OCI-LY3 (cell line): Measurements from ENCODE around the gene MPRIP.

Source experiments
- H2AFZ ChIP-seq: fragments of 200-600, 300-600 bp; shearing (Covaris generic); 2 replicates; pipeline ENCODE4 v1.6.0; 2014; ENCODE audit warnings: antibody characterized with exemption, low read depth, low read length
- H3K27ac ChIP-seq: fragments of 200-600, 300-600 bp; sonication (generic); 2 replicates; pipeline ENCODE4 v1.5.1; 2014; ENCODE audit warnings: mild to moderate bottlenecking, low read length, moderate library complexity, mixed read lengths
- H3K27me3 ChIP-seq: fragments of 200-600, 300-600 bp; sonication (generic); 2 replicates; pipeline ENCODE4 v1.6.1; 2014; ENCODE audit warnings: low read depth, low read length, mixed read lengths
- H3K36me3 ChIP-seq: fragments of 200-600, 300-600 bp; sonication (generic); replicated peaks from 2 replicates; pipeline ENCODE3; 2014; ENCODE audit warnings: low read depth, low read length, mixed read lengths
- H3K4me1 ChIP-seq: fragments of 300-600, 200-600 bp; sonication (generic); 2 replicates; pipeline ENCODE4 v1.6.1; 2014; ENCODE audit warnings: low read length, mixed read lengths
- H3K4me2 ChIP-seq: fragments of 200-600, 300-600 bp; sonication (generic); 2 replicates; pipeline ENCODE4 v1.6.1; 2014; ENCODE audit warnings: low read length, mixed read lengths
- H3K4me3 ChIP-seq: fragments of 300-600, 200-600 bp; sonication (generic); 2 replicates; pipeline ENCODE4 v1.5.1; 2014; ENCODE audit warnings: antibody characterized with exemption, mild to moderate bottlenecking, low read length, moderate library complexity
- H3K79me2 ChIP-seq: fragments of 300-600, 200-600 bp; shearing (Covaris generic); 2 replicates; pipeline ENCODE4 v1.6.1; 2014; ENCODE audit warnings: mild to moderate bottlenecking, low read length, mixed read lengths
- H3K9ac ChIP-seq: fragments of 300-600, 200-600 bp; shearing (Covaris generic); 2 replicates; pipeline ENCODE4 v1.6.0; 2014; ENCODE audit warnings: mild to moderate bottlenecking, low read length, moderate library complexity
- H3K9me3 ChIP-seq: fragments of 200-600, 300-600 bp; shearing (Covaris generic); 2 replicates; pipeline ENCODE4 v1.6.1; 2014; ENCODE audit warnings: low read length, mixed read lengths; ENCODE audit not compliant: insufficient read depth
- H4K20me1 ChIP-seq: fragments of 200-600, 300-600 bp; sonication (generic); 2 replicates; pipeline ENCODE4 v1.6.1; 2016; ENCODE audit warnings: low read length, mixed read lengths; ENCODE audit not compliant: insufficient read depth
- CTCF ChIP-seq: fragments of 200-600, 300-600 bp; sonication (generic); IDR thresholded peaks from 2 replicates; pipeline ENCODE4 v1.5.1; 2014; ENCODE audit warnings: antibody characterized with exemption, low read length, low read depth
- EZH2phosphoT487 ChIP-seq: fragments of 200-600 bp; shearing (Covaris generic); IDR thresholded peaks from 2 replicates; pipeline ENCODE4 v1.6.1; 2018; ENCODE audit warnings: antibody characterized with exemption, mixed run types, low read depth

The MPRIP gene

GRCh38 chr17:17229416-17230384, 187.4 kb downstream of the MPRIP start:
- Histone ChIP-seq H3K4me1 (no peaks in the 10 kb centered on the region), H3K27me3 (no peaks in the 10 kb centered on the region), H3K4me2 (no peak overlapping the region), H3K4me3 (no peak overlapping the region), H3K79me2 (peaks cover 15% of the 10 kb centered on the region), H4K20me1 (no peaks in the 10 kb centered on the region), H3K9ac (no peak overlapping the region), H3K27ac (no peak overlapping the region), H3K9me3 (no peaks in the 10 kb centered on the region), H2AFZ (no peak overlapping the region), H3K36me3 (peaks cover 10% of the 10 kb centered on the region)
- TF ChIP-seq CTCF (no peak), EZH2phosphoT487 (no peak)

DNA sequence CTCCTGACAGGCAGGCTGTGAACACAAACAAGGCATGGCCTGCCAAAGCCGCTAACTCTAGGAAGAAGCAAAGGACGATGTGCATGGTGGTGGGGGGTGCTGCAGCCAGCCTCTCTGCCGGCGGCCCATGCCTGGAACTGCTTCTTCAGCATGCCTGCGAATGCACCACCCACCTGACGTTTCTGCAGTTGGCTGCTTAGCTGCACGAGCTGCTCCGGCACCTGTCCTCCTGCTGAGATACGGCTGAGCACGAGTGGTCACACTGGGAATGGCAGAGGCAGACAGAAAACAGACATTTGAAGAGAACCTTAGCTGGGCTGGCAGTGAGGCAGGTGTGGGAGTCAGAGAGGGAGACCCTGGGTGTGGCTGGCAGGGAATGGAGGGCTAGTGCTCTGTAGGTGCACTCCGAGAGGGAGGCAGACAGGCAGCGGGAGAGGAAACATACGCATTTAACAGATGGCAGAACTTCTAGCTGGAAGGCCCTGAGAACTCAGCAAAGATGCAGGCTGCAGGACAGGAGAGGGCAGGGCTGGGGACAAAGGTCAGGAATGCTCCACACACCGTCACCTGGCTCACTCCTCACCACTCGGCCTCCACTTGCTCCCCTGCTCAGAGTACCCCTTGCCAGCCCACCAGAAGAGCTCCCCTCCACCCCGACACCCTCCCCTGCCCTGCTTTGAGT, 189.5 kb downstream of the MPRIP start:
- no peak overlapping the region for H3K27ac ChIP-seq
- H4K20me1 ChIP-seq = peaks cover 11% of the 10 kb centered on the region
- no peaks in the 10 kb centered on the region for H3K36me3 ChIP-seq

GRCh38 chr17:17232303-17232621, 190.0 kb downstream of the MPRIP start:
- TF ChIP-seq EZH2phosphoT487 (no peak), CTCF (no peak)
- no peak overlapping the region for H3K27ac ChIP-seq
- H3K79me2 ChIP-seq = peaks cover 37% of the 10 kb centered on the region
- no peak overlapping the region for H3K4me2 ChIP-seq
- H3K4me3 ChIP-seq = no peak overlapping the region
- H3K27me3 ChIP-seq = no peaks in the 10 kb centered on the region
- H3K9ac ChIP-seq = no peak overlapping the region
- peaks cover 11% of the 10 kb centered on the region for H4K20me1 ChIP-seq
- no peaks in the 10 kb centered on the region for H3K36me3 ChIP-seq
- peaks cover 10% of the 10 kb centered on the region for H3K4me1 ChIP-seq
- H2AFZ ChIP-seq = no peak overlapping the region
- no peaks in the 10 kb centered on the region for H3K9me3 ChIP-seq

More for the DNA sequence above, 189.5 kb downstream of the MPRIP start:
- no peak overlapping the region for H3K4me2 ChIP-seq
- H3K27me3 ChIP-seq = no peaks in the 10 kb centered on the region
- TF ChIP-seq EZH2phosphoT487 = no peak
- no peak for TF ChIP-seq CTCF
- H3K9me3 ChIP-seq = no peaks in the 10 kb centered on the region
- peaks cover 34% of the 10 kb centered on the region for H3K79me2 ChIP-seq
- H2AFZ ChIP-seq = no peak overlapping the region
- H3K4me1 ChIP-seq = peaks cover 10% of the 10 kb centered on the region
- no peak overlapping the region for H3K9ac ChIP-seq
- H3K4me3 ChIP-seq = no peak overlapping the region
